OCI-LY7 (cell line): ENCODE measurements around the gene LRRC3C. TPM values are rescaled to one million over a fixed set of nuclear protein-coding genes. Genes with fewer than 3 reads are reported as not detected.

Experiments used
- BruUV-seq: library from RNA; stranded (reverse); fragments of 400-500 nt; replicated peaks from 2 replicates; lab custom pipeline; 2021; lab: Mats Ljungman, UMichigan
- CTCF ChIA-PET: fragments of 300-600 bp; sonication (Branson Sonifier 250); formaldehyde crosslinking; loops from one replicate; lab custom pipeline; 2022; ENCODE audit warnings: antibody characterized with exemption; ENCODE audit not compliant: unreplicated experiment; lab: Charles Lee
- POLR2A ChIA-PET: fragments of 300-600 bp; sonication (Branson Sonifier 250); formaldehyde crosslinking; loops from one replicate; lab custom pipeline; 2022; ENCODE audit warnings: antibody characterized with exemption; lab: Charles Lee
- DNase-seq: peaks from one replicate; pipeline ENCODE4 v3.0.0-alpha.2; 2015; ENCODE audit warnings: low spot score
- H2AFZ ChIP-seq: fragments of 200-600 bp; sonication (generic), shearing (Covaris generic); 2 replicates; pipeline ENCODE4 v1.6.1; 2014; ENCODE audit warnings: mild to moderate bottlenecking, antibody characterized with exemption, low read length, moderate library complexity
- H3K27ac ChIP-seq: fragments of 200-600 bp; sonication (generic); 2 replicates; pipeline ENCODE4 v1.5.1; 2014; ENCODE audit warnings: mixed run types, low read depth, mild to moderate bottlenecking, moderate library complexity, low read length, inconsistent platforms; ENCODE audit not compliant: poor library complexity, severe bottlenecking
- H3K36me3 ChIP-seq: fragments of 200-600 bp; sonication (generic); 2 replicates; pipeline ENCODE4 v1.6.1; 2014; ENCODE audit warnings: mild to moderate bottlenecking, antibody characterized with exemption, low read length, moderate library complexity, mixed read lengths; ENCODE audit not compliant: insufficient read depth
- H3K4me1 ChIP-seq: fragments of 200-600 bp; sonication (generic); 2 replicates; pipeline ENCODE4 v1.5.1; 2014; ENCODE audit warnings: mild to moderate bottlenecking, low read length; ENCODE audit not compliant: insufficient read depth, poor library complexity, severe bottlenecking
- H3K4me2 ChIP-seq: fragments of 200-600 bp; sonication (generic); 2 replicates; pipeline ENCODE4 v1.6.1; 2014; ENCODE audit warnings: mild to moderate bottlenecking, low read length
- H3K4me3 ChIP-seq: fragments of 200-600 bp; sonication (generic); 2 replicates; pipeline ENCODE4 v1.5.1; 2014; ENCODE audit warnings: mild to moderate bottlenecking, low read depth, low read length; ENCODE audit not compliant: poor library complexity, severe bottlenecking
- H3K79me2 ChIP-seq: fragments of 200-600 bp; sonication (generic); 2 replicates; pipeline ENCODE4 v1.6.1; 2016; ENCODE audit warnings: low read depth, mild to moderate bottlenecking, low read length, moderate library complexity, mixed read lengths; ENCODE audit not compliant: insufficient read depth
- H3K9me2 ChIP-seq: fragments of 200-600 bp; sonication (generic); 2 replicates; pipeline ENCODE4 v1.6.1; 2016; ENCODE audit warnings: mild to moderate bottlenecking, low read length, mixed read lengths; ENCODE audit not compliant: insufficient read depth
- H3K9me3 ChIP-seq: fragments of 200-600 bp; sonication (generic); 2 replicates; pipeline ENCODE4 v1.6.1; 2014; ENCODE audit warnings: mild to moderate bottlenecking, mixed run types, low read length, mixed read lengths
- H4K20me1 ChIP-seq: fragments of 200-600 bp; sonication (generic); 2 replicates; pipeline ENCODE4 v1.6.1; 2014; ENCODE audit warnings: mild to moderate bottlenecking, antibody characterized with exemption, low read length, moderate library complexity, mixed read lengths; ENCODE audit not compliant: insufficient read depth
- EZH2phosphoT487 ChIP-seq: fragments of 200-600 bp; sonication (generic); IDR thresholded peaks from 2 replicates; pipeline ENCODE4 v1.6.1; 2018; ENCODE audit warnings: low read depth, borderline replicate concordance, mild to moderate bottlenecking, mixed run types, antibody characterized with exemption, low read length, moderate library complexity, mixed read lengths
- intact Hi-C: fragments of 100-400 bp; cut with micrococcal nuclease; formaldehyde crosslinking; loops from one replicate; pipeline ENCODE4 v1.10.0; 2022; ENCODE audit not compliant: unreplicated experiment
- total RNA-seq, 2 experiments: library from RNA; depleted of rRNA in 1 of 2; stranded (reverse); fragments of >200 nt in 1 of 2; shearing (Covaris generic) in 1 of 2; gene quantifications; 2 replicates each; pipeline ENCODE4 v1.2.3, GENCODE V29; 2014 to 2022
- TF ChIP-seq, protein P1 (sequence below): fragments of 200-600 bp; sonication (generic); conservative IDR thresholded peaks from 2 replicates; pipeline ENCODE4 v1.5.1; 2014; ENCODE audit warnings: mild to moderate bottlenecking, antibody characterized with exemption, low read length, moderate library complexity, mixed read lengths

The LRRC3C gene
- total RNA-seq, 2 experiments from 2014 or later: not detected

DNA sequence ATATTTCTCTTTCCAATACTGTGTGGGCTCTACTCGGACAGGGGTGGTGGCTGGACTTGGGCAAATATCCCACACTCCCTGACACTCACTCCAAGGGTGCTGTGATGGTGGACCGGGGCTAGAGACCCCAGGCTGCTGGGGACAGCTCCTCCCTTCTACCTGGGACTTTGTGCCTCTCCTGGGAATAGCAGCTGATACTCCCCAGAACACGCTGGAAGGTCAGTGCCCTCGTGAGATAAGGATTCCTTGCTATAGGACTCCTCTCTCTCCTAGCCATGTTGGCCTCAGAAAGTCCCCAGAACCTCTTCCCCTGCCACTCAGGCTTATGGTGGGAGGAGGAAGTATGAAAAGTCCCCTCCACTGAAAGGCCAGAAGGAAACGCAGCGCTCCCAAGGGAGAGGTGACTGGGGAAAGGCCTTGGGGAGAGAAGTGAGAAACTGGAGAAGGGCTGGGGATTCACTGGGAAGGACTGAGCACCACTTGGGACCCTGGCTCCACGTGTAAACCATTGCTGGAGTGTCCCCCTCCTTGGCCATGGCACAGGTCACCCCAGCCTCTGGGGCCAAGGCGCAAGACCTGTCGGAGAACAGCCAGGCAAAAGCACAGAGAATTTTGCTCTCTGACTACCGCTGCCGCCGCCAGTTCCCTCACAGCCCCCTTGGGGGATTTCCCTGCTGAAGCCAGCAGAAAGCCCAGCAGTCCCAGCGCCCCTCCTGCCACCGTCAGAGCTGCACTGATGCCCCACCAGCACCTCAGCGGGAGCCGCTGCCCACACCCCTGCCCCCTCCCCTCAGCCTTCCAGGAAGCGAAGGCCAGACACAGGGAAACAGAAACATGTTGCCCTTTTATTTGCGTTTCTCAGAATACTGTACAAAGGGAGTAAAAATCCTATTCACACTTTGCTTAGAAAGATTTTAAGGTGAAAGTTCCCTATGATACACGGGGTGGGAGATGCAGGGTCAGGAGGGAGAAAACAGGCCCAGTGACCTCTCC lies 7.0 kb upstream of the LRRC3C start:
- H3K9me2 ChIP-seq: no peaks in the 10 kb centered on the region
- no peak overlapping the region for H3K27ac ChIP-seq
- peaks cover 71% of the 10 kb centered on the region for H3K36me3 ChIP-seq
- ChIA-PET POLR2A (no interaction called here), CTCF (no interaction called here)
- no TSS peak for BruUV-seq
- intact Hi-C loops: no loop called here
- H3K79me2 ChIP-seq: peaks cover 17% of the 10 kb centered on the region
- no peak for TF ChIP-seq EZH2phosphoT487
- TF ChIP-seq, protein P1, sequence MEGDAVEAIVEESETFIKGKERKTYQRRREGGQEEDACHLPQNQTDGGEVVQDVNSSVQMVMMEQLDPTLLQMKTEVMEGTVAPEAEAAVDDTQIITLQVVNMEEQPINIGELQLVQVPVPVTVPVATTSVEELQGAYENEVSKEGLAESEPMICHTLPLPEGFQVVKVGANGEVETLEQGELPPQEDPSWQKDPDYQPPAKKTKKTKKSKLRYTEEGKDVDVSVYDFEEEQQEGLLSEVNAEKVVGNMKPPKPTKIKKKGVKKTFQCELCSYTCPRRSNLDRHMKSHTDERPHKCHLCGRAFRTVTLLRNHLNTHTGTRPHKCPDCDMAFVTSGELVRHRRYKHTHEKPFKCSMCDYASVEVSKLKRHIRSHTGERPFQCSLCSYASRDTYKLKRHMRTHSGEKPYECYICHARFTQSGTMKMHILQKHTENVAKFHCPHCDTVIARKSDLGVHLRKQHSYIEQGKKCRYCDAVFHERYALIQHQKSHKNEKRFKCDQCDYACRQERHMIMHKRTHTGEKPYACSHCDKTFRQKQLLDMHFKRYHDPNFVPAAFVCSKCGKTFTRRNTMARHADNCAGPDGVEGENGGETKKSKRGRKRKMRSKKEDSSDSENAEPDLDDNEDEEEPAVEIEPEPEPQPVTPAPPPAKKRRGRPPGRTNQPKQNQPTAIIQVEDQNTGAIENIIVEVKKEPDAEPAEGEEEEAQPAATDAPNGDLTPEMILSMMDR: no peak
- H3K9me3 ChIP-seq: no peaks in the 10 kb centered on the region
- no peak for DNase-seq
- no peak overlapping the region for H2AFZ ChIP-seq
- no peak overlapping the region for H3K4me2 ChIP-seq
- H3K4me3 ChIP-seq: no peak overlapping the region
- H4K20me1 ChIP-seq: no peaks in the 10 kb centered on the region
- peaks cover 33% of the 10 kb centered on the region for H3K4me1 ChIP-seq

- no peak for DNase-seq
- TF ChIP-seq, protein P1: no peak
- no peak for TF ChIP-seq EZH2phosphoT487
- Histone ChIP-seq H3K36me3 (peaks cover 64% of the 10 kb centered on the region), H3K9me3 (no peaks in the 10 kb centered on the region), H3K79me2 (peaks cover 25% of the 10 kb centered on the region), H3K27ac (no peak overlapping the region), H3K9me2 (no peaks in the 10 kb centered on the region), H2AFZ (no peak overlapping the region), H3K4me1 (peaks cover 40% of the 10 kb centered on the region), H4K20me1 (no peaks in the 10 kb centered on the region), H3K4me3 (no peak overlapping the region), H3K4me2 (no peak overlapping the region)
- ChIA-PET CTCF (no interaction called here), POLR2A (no interaction called here)
- TSS peak; percentile 88 for BruUV-seq
- intact Hi-C loops: no loop called here
Measured at GRCh38 chr17:39921323-39921722, 6.2 kb upstream of the LRRC3C start.

DNA sequence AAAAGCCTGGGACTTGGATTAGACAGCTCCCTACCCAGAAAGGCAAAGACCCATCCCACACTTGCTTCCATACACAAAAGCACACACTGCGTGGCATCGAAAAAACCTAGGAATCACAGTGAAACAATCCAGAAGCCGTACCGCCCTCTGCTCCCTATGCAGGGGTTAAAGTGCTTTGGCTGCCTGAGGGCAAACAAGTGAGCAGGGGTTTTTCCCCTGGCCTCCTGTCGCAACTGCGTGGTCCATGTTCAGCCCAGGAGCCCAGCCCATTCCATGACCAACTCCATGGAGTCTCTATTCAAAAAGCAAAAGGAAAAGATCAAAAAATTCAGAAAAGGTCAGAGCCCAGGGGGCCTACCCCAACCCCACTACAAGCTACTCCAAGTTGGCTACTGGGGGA lies 5.5 kb upstream of the LRRC3C start:
- POLR2A ChIA-PET: no interaction called here
- intact Hi-C loops: no loop called here
- Histone ChIP-seq H3K9me3 (no peaks in the 10 kb centered on the region), H2AFZ (no peak overlapping the region), H3K79me2 (peaks cover 32% of the 10 kb centered on the region), H3K4me3 (no peak overlapping the region), H3K36me3 (peaks cover 61% of the 10 kb centered on the region), H4K20me1 (no peaks in the 10 kb centered on the region), H3K4me2 (no peak overlapping the region), H3K9me2 (no peaks in the 10 kb centered on the region), H3K4me1 (peaks cover 40% of the 10 kb centered on the region), H3K27ac (no peak overlapping the region)
- no peak for DNase-seq
- BruUV-seq: no TSS peak
- CTCF ChIA-PET: no interaction called here
- TF ChIP-seq EZH2phosphoT487: no peak
- TF ChIP-seq, protein P1: no peak
